Stimulated activated CD4-positive, alpha-beta T cell treated with anti-CD3 and anti-CD28 coated beads, Interleukin-4, amount 100 ng/mL, for 48 hours (primary cell): ENCODE measurements around the gene NDST4.
"Not testable (repeated sequence)": the region's sequence is repeated elsewhere in the genome, so short reads cannot be mapped to it uniquely, and the experiment has no call there.

Experiments used
- DNase-seq, 2 donors: peaks; one replicate each; pipeline ENCODE4 v3.0.0-alpha.2; 2020; ENCODE audit warnings: low read depth in 2 of 2

Gene NDST4

GRCh38 chr4:115054836-115055235, 58.6 kb downstream of the NDST4 start:
- DNase-seq, result no peak

- DNase-seq, result no peak
Observed at GRCh38 chr4:115053313-115053712, 60.1 kb downstream of the NDST4 start.

DNA sequence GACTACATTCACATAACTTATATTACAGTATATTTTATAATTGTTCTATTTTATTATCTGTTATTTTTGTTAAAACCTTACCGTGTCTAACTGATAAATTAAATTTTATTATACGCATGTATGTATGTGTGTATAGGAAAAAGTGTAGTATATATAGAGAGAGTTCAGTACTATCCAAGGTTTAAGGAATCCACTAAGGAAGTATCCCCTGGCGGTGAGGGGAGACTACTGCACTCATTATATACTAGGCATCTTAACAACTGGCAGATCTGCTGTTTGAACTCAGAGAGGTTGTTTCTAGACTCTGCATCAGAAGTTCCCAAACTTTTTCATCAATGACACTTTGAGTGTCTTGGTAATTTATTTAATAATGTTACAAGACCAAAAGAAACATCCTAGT, 70.9 kb downstream of the NDST4 start:
- DNase-seq, result no peak

DNA sequence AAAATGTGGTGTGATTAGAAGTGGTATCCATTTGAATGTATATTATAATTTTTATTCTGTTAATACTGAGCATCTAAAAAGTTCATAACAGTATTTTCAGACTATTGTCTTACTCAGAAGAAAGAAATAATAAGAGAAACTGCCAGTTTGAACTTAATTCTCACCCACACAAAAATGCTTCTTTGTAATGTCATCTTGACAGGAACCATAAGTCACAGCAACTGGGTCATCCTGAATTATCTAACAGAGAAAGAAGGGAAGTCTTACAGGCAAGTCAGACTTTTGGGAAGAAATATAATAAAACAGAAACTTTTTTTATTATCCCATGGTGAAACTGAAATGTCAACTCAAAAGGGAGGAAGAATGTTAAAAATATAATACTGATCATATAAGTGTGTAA, 83.1 kb downstream of the NDST4 start:
- no peak for DNase-seq

DNA sequence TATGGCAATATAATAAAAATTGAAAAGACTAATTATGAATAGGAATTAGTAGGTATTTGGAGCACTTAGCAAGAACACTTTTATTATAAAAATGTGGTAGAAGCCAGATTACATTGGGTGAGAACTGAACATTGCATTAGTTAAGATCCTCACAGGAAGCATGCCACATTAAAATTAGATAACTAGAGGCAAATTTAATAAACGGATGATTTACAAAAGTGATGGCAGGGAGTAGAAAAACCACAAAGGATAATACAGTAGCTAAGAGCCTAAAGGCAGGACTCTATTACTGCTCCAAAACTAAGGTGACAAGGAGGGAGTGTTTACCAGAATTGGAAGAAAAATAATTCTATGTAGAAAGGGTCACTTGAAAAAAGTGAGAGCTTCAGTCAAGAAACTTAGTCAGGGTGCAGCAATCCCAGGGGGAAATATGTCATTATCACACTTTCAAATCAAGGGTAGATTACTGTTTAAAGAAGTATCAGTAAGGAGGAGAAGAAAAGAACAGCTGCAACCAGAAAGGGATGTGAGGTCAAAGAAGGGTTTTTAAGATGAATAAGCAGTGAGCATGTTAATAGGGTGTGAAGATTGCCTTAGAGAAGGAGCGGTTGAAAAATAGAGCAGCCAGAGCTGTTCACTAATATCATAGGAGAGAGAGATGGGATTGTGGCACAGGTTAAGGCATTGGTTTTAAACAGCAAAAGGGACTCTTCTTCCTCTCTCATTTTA, 84.6 kb downstream of the NDST4 start:
- DNase-seq, result no peak

GRCh38 chr4:114999880-115000279, 113.5 kb downstream of the NDST4 start:
- no peak for DNase-seq

DNA sequence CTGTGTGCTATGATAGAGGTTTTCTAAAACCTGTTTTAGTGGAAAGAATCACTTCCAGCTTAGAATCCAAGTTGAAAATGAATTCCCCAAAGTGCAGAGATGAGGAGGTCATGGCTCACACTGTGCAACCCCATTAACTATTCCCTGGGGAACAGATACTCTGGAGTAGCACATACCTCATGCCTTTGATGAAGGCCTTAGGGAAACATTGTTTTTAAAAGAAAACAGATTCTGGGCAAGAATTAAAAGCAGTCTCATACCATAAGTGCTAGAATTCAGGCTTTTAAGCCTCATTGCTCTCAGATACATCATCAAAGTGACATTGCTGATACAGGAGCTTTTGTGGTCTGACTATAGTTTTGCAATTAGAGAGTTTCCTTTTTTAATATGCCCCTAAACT, 115.1 kb downstream of the NDST4 start:
- no peak for DNase-seq

GRCh38 chr4:114997576-114998247, 115.7 kb downstream of the NDST4 start:
- DNase-seq, result no peak

DNA sequence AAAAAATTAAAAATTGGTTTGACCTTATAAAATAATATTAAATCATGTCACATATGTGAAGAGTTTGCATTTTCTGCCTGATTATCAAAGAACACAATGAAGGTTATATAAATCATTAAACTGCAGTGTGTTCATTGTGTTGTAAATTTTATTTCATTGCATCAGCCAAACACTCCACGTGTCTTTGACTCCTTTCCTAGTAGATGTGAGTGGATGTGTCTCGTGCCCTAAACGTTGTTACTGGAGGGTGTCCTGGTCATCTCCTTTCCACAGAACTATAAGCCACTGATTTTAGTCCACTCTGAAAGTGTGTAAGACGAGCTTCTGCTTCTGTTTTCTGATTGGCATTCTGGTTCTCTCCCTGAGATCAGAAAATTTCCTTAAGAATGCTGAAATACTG, 127.3 kb downstream of the NDST4 start:
- no peak for DNase-seq

- no peak for DNase-seq
Observed at GRCh38 chr4:114980932-114981708, 132.3 kb downstream of the NDST4 start.

GRCh38 chr4:114980399-114980798, 133.0 kb downstream of the NDST4 start:
- DNase-seq, result not testable (repeated sequence)

GRCh38 chr4:114976901-114977300, 136.5 kb downstream of the NDST4 start:
- DNase-seq, result no peak

- no peak for DNase-seq
Observed at GRCh38 chr4:114964026-114964425, 149.4 kb downstream of the NDST4 start.

DNA sequence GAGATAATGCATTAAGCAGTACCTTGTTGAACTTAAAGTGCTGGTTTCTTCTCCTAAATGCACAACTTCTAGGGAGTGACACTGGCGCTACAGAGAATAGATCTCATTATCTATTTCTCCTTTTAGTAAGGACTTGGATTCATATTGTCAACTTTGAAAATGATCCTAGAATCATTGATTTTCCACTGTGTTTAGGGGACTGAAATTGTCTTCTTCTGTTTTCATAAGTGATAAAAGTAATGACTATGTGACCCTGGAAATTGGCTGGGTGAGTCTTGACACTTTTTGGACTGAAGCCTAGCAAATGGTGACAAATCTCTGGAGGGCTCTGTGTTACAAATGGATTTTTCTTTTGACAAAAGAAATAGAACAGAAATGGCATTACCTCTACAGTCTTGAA, 167.8 kb downstream of the NDST4 start:
- no peak for DNase-seq

- DNase-seq, result no peak
Observed at GRCh38 chr4:114941503-114941902, 171.9 kb downstream of the NDST4 start.

GRCh38 chr4:114927881-114928280, 185.5 kb downstream of the NDST4 start:
- DNase-seq, result no peak

GRCh38 chr4:114926583-114926982, 186.8 kb downstream of the NDST4 start:
- no peak for DNase-seq

- no peak for DNase-seq
Observed at GRCh38 chr4:114924311-114924710, 189.1 kb downstream of the NDST4 start.

DNA sequence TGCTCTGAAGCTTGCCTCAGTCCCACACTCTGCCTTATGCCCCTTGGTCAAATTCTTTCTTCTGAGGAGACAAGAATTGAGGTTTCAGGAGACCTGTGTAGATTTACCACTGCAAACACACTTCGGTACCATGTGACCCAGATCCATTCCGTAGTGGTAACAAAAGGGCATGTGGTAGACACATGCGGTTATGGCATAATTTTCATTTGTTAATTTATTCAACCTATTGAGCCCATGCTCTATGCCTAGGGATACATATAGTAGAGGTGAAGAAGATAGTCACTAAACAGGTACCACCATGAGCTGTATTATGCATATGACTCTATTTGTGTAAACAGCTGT, 190.9 kb downstream of the NDST4 start:
- DNase-seq, result no peak

DNA sequence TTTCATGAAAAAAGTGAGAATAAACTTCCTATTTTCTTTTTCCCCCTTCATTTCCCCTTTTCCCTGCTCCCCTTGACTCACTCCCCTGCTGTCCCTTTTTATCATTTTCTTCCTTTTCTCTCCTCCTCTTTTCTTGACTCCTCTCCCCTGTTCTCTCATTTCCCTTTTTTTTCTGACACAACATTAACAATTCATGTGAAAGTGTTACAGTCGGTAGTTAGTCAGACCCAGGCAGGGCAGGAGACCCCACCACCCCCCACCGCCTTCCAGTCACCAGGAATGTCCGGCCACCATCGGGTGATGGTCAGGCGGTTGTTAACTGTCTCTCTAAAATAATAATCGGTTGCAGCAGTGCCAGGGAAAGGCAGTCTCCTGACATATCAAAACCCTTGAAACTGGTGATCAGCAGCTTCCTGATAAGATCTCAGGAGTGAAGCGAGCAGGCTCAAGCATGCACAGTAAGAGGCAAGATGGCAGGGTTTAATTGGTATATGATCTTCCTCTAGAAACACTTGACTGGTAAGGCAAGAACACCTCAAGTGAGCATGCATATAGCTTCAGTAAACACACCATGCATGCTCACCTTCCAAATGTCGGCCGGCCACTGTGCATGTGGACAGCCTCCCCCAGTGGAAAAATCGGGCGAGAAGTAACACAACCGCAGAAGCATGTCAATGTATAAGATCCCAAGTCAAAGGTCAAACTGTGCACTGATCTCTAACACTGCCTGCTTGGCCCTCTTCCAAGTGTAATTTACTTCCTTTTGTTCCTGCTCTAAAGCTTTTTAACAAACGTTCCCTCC, 191.4 kb downstream of the NDST4 start:
- no peak for DNase-seq

- DNase-seq, result no peak
Observed at GRCh38 chr4:114921191-114921590, 192.2 kb downstream of the NDST4 start.

DNA sequence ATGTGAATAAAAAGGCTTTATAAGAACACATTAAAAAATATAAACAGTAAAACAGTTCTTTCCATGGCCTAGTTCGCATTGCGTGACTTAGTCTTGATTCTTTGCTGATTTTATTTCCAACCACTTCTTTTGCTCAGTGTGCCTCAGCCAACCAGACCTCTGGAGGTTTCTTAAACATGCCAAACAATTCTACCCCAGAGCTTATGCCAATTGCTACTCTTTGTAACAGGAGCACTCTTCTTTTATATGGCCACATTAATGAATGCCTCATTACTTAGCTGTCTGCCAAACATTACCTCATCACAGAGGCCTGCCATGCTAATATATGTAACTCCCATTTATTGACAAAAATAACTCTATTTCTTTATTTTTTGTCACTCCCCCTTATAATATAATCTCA, 202.3 kb downstream of the NDST4 start:
- no peak for DNase-seq
